HEK293T (cell line): ENCODE measurements around the gene CEP164.

ENCODE experiments used
- BHLHE40 ChIP-seq: fragments of 450-650 bp; IDR thresholded peaks from 2 replicates; pipeline ENCODE4 v1.6.1; 2016; ENCODE audit warnings: mild to moderate bottlenecking, moderate library complexity, borderline replicate concordance
- FOXK2 ChIP-seq: fragments of 450-650 bp; IDR thresholded peaks from 2 replicates; pipeline ENCODE4 v1.6.1; 2016; ENCODE audit warnings: mild to moderate bottlenecking
- L3MBTL2 ChIP-seq: fragments of 450-650 bp; conservative IDR thresholded peaks from 2 replicates; pipeline ENCODE4 v1.6.1; 2016; ENCODE audit warnings: mild to moderate bottlenecking
- NFRKB ChIP-seq: fragments of 450-650 bp; IDR thresholded peaks from 2 replicates; pipeline ENCODE4 v1.6.1; 2016; ENCODE audit warnings: mild to moderate bottlenecking, moderate library complexity
- SP1 ChIP-seq: fragments of 450-650 bp; IDR thresholded peaks from 2 replicates; pipeline ENCODE4 v1.6.1; 2017
- SUZ12 ChIP-seq: fragments of 450-650 bp; IDR thresholded peaks from 2 replicates; pipeline ENCODE4 v1.6.1; 2016; ENCODE audit warnings: mild to moderate bottlenecking

GRCh38 chr11:117371453-117371852 lies 43.8 kb downstream of the CEP164 start:
- TF ChIP-seq SUZ12 (no peak), SP1 (no peak), L3MBTL2 (no peak), BHLHE40 (no peak), NFRKB (no peak), FOXK2 (no peak)
